IMR-90 (cell line): ENCODE data around the gene WDR5. TPM values are rescaled to one million over a fixed set of nuclear protein-coding genes. Genes with fewer than 3 reads are reported as not detected.

Experiments used
- FOS ChIP-seq: fragments of 150-350 bp; IDR thresholded peaks from 2 replicates; pipeline ENCODE4 v1.6.1; 2016; ENCODE audit warnings: low read depth, low read length
- NFE2L2 ChIP-seq: fragments of 150-350 bp; IDR thresholded peaks from 2 replicates; pipeline ENCODE4 v1.6.1; 2016; ENCODE audit warnings: low read depth, mild to moderate bottlenecking, low read length
- POLR2A ChIP-seq: IDR thresholded peaks from 2 replicates; pipeline ENCODE4 v1.6.1; 2012; ENCODE audit warnings: mild to moderate bottlenecking, low read depth, low read length
- polyA plus RNA-seq, 3 experiments: library from polyadenylated mRNA; depleted of rRNA; stranded (reverse); fragments of >200 nt; gene quantifications; 2 replicates each; pipeline ENCODE4 v1.2.3, GENCODE V29; 2012; ENCODE audit warnings: low replicate concordance in 1 of 3
- total RNA-seq: library from RNA; depleted of rRNA; stranded (reverse); fragments of >200 nt; gene quantifications from 2 replicates; pipeline ENCODE4 v1.2.3, GENCODE V29; 2012

WDR5 gene
- total and polyA plus RNA-seq, 2 of the 4 experiments (the other 2 are of a cell fraction), result 18.3 to 26.6 TPM

DNA sequence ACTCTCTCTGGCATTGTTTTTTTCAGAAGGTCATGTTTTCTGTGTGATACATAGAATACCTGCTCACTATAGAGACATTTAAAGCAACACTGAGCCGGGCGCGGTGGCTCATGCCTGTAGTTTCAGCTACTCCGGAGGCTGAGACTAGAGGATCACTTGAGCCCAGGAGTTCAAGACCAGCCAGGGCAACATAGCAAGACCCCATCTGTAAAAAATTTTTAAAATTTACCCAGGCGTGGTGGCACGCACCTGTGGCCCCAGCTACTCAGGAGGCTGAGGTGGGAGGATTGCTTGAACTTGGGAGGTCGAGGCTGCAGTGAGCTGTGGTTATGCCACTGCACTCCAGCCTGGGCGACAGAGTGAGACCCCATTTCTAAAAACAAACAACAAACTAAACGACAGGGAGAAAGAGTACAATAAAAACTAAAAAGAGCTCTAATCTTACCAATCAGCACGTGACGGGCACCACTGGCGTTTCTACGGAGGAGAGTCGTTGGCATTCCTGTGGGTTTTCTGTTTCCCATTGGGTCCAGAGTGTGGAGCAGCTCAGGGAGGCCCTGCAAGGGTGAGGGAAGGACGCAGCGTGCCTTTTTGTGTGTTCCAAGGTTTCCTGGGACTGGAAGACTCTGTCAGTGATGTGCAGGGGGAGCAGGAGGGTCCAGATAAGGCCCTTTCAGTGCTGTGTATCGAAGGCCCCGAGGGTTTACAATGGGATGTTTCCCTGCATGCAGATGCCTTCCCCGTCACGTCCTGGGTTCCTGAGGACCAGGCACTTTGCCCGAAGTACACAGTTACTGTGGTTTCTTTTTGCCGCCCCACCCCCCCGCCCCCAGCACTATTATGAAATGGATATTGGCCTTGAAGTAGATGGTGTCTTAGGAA is 35.7 kb downstream of the WDR5 start (continued):
- TF ChIP-seq FOS, result no peak
- no peak for TF ChIP-seq NFE2L2
- no peak for TF ChIP-seq POLR2A
